ENCODE measurements around the gene C10orf62. TPM values are rescaled to one million over a fixed set of nuclear protein-coding genes. Genes with fewer than 3 reads are reported as not detected.

The C10orf62 gene
- total and polyA plus RNA-seq, 2 experiments from 2014 or later, result not detected

DNA sequence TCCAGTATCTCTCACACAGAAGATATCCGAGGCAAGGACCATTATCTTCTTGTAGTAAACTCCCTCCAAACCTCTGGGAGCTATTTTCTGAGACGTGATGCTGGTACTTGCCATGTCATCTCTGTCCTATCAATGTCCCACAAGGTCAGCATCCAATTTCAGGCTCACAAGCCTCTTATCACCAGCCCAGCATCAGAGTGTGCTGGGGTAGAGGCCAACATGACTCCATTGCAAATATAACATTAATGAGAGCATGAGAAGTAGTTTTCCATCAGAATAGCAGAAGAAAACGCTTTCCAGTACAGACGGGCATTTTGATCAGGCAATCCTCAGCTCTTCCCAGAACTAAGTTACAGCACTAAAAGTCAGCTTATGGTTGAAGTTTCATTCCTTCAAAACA is 38.2 kb downstream of the C10orf62 start:
- H3K4me3 Mint-ChIP-seq, result no peak overlapping the region

DNA sequence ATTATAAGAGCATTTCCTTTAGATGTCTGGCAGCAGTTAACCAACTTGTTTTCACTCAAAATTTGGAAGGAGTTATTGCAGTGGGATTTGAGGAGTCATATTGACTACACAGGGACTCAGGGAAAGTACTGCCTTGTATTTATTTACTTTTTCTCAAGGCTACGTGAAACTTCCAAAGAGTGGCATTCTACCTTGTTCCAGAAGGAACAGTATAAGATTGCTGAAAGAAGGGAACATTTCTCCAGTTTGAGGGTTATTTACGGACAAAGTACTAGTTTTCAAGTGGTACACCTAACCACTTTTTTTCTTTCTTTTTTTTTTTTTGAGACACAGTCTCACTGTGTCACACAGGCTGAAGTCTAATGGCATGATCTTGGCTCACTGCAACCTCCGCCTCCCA is 38.7 kb downstream of the C10orf62 start:
- Histone ChIP-seq H3K36me3 (ENCODE audit: insufficient read depth) (no peaks in the 10 kb centered on the region), H2AFZ (no peak overlapping the region), H4K20me1 (replicated peaks; ENCODE audit: insufficient read depth) (peaks cover 4% of the 10 kb centered on the region), H3K4me3 (no peak overlapping the region), H3K4me1 (ENCODE audit: insufficient read depth) (0 out of 2 replicates have a peak, but pooled peaks cover 3% of the 10 kb centered on the region), H3K9me2 (ENCODE audit: insufficient read depth) (no peaks in the 10 kb centered on the region), H3K79me2 (replicated peaks; ENCODE audit: insufficient read depth) (peaks cover 26% of the 10 kb centered on the region), H3F3A (replicated peaks; ENCODE audit: low read depth) (no peaks in the 10 kb centered on the region), H3K4me2 (no peak overlapping the region), H3K27ac (ENCODE audit: low read depth) (no peak overlapping the region), H3K27me3 (ENCODE audit: insufficient read depth) (no peaks in the 10 kb centered on the region)
- Mint-ChIP-seq H3K36me3 (ENCODE audit: low read depth) (no peaks in the 10 kb centered on the region), H3K27ac (no peak overlapping the region), H3K4me3 (no peak overlapping the region), H3K9me3 (no peaks in the 10 kb centered on the region), H3K4me1 (peaks cover 2% of the 10 kb centered on the region; the same call in 1 of the 3 replicates), H3K27me3 (ENCODE audit: insufficient read depth, low read depth, poor library complexity) (peaks cover 4% of the 10 kb centered on the region)
- no peak for TF ChIP-seq NANOG (IDR thresholded peaks at IDR 0.05; ENCODE audit: borderline replicate concordance)
- no peak for TF ChIP-seq CREB1 (CRISPR knock-in tag; IDR thresholded peaks at IDR 0.05; ENCODE audit: low read depth)
- no peak for TF ChIP-seq POLR2AphosphoS5 (IDR thresholded peaks at IDR 0.05; ENCODE audit: low read depth)
- TF ChIP-seq, protein P1, sequence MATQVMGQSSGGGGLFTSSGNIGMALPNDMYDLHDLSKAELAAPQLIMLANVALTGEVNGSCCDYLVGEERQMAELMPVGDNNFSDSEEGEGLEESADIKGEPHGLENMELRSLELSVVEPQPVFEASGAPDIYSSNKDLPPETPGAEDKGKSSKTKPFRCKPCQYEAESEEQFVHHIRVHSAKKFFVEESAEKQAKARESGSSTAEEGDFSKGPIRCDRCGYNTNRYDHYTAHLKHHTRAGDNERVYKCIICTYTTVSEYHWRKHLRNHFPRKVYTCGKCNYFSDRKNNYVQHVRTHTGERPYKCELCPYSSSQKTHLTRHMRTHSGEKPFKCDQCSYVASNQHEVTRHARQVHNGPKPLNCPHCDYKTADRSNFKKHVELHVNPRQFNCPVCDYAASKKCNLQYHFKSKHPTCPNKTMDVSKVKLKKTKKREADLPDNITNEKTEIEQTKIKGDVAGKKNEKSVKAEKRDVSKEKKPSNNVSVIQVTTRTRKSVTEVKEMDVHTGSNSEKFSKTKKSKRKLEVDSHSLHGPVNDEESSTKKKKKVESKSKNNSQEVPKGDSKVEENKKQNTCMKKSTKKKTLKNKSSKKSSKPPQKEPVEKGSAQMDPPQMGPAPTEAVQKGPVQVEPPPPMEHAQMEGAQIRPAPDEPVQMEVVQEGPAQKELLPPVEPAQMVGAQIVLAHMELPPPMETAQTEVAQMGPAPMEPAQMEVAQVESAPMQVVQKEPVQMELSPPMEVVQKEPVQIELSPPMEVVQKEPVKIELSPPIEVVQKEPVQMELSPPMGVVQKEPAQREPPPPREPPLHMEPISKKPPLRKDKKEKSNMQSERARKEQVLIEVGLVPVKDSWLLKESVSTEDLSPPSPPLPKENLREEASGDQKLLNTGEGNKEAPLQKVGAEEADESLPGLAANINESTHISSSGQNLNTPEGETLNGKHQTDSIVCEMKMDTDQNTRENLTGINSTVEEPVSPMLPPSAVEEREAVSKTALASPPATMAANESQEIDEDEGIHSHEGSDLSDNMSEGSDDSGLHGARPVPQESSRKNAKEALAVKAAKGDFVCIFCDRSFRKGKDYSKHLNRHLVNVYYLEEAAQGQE (IDR thresholded peaks at IDR 0.05; ENCODE audit: unreplicated experiment), result no peak
- no peak for TF ChIP-seq ZNF331 (CRISPR knock-in tag; IDR thresholded peaks at IDR 0.05; ENCODE audit: low read depth)
- TF ChIP-seq, protein P2, sequence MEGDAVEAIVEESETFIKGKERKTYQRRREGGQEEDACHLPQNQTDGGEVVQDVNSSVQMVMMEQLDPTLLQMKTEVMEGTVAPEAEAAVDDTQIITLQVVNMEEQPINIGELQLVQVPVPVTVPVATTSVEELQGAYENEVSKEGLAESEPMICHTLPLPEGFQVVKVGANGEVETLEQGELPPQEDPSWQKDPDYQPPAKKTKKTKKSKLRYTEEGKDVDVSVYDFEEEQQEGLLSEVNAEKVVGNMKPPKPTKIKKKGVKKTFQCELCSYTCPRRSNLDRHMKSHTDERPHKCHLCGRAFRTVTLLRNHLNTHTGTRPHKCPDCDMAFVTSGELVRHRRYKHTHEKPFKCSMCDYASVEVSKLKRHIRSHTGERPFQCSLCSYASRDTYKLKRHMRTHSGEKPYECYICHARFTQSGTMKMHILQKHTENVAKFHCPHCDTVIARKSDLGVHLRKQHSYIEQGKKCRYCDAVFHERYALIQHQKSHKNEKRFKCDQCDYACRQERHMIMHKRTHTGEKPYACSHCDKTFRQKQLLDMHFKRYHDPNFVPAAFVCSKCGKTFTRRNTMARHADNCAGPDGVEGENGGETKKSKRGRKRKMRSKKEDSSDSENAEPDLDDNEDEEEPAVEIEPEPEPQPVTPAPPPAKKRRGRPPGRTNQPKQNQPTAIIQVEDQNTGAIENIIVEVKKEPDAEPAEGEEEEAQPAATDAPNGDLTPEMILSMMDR (conservative IDR thresholded peaks at IDR 0.05; ENCODE audit: low read depth in 2 of 2), result no peak
- ATAC-seq, result no peak
- DNase-seq (ENCODE audit: low spot score), result no peak

More for the DNA sequence above, 38.2 kb downstream of the C10orf62 start:
- Histone ChIP-seq H4K20me1 (replicated peaks; ENCODE audit: insufficient read depth) (peaks cover 4% of the 10 kb centered on the region), H3K4me3 (no peak overlapping the region), H3K4me2 (no peak overlapping the region), H3K36me3 (ENCODE audit: insufficient read depth) (no peaks in the 10 kb centered on the region), H3F3A (replicated peaks; ENCODE audit: low read depth) (no peaks in the 10 kb centered on the region), H3K4me1 (ENCODE audit: insufficient read depth) (0 out of 2 replicates have a peak, but pooled peaks cover 3% of the 10 kb centered on the region), H2AFZ (no peak overlapping the region), H3K27me3 (ENCODE audit: insufficient read depth) (no peaks in the 10 kb centered on the region), H3K79me2 (replicated peaks; ENCODE audit: insufficient read depth) (peaks cover 26% of the 10 kb centered on the region), H3K9me2 (ENCODE audit: insufficient read depth) (no peaks in the 10 kb centered on the region), H3K27ac (ENCODE audit: low read depth) (no peak overlapping the region)
- TF ChIP-seq ZNF331 (CRISPR knock-in tag; IDR thresholded peaks at IDR 0.05; ENCODE audit: low read depth), result no peak
- no peak for TF ChIP-seq CREB1 (CRISPR knock-in tag; IDR thresholded peaks at IDR 0.05; ENCODE audit: low read depth)
- TF ChIP-seq STAT1 (IDR thresholded peaks at IDR 0.05; ENCODE audit: unreplicated experiment), result no peak
- Mint-ChIP-seq H3K27me3 (ENCODE audit: insufficient read depth, low read depth, poor library complexity) (peaks cover 4% of the 10 kb centered on the region), H3K4me1 (peaks cover 2% of the 10 kb centered on the region; the same call in 1 of the 3 replicates), H3K9me3 (no peaks in the 10 kb centered on the region), H3K27ac (no peak overlapping the region), H3K36me3 (ENCODE audit: low read depth) (no peaks in the 10 kb centered on the region)
- DNase-seq (ENCODE audit: low spot score) (no peak), ATAC-seq (no peak)
